Measurements from ENCODE around the gene WDFY4.

DNA sequence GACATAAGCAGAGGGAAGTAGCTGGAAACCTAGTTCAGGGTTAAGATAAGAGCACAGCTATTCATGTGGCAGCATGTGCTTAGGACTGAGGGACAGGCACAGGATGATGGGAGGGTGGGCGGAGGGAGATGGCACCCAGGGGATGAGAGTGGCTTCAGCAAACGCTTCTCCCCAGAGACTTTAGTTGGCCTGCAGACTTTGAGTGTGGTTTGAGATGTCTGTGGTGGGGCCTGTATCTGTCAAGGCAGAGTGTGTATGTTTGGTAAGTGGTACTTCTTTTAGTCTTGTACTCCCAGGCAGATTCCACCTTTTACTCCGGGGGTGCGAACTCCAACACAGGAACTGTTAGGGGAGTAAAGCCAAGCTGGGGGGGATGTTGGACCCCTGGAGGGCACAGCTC lies 88.9 kb downstream of the WDFY4 start:
- TF ChIP-seq, protein P1, sequence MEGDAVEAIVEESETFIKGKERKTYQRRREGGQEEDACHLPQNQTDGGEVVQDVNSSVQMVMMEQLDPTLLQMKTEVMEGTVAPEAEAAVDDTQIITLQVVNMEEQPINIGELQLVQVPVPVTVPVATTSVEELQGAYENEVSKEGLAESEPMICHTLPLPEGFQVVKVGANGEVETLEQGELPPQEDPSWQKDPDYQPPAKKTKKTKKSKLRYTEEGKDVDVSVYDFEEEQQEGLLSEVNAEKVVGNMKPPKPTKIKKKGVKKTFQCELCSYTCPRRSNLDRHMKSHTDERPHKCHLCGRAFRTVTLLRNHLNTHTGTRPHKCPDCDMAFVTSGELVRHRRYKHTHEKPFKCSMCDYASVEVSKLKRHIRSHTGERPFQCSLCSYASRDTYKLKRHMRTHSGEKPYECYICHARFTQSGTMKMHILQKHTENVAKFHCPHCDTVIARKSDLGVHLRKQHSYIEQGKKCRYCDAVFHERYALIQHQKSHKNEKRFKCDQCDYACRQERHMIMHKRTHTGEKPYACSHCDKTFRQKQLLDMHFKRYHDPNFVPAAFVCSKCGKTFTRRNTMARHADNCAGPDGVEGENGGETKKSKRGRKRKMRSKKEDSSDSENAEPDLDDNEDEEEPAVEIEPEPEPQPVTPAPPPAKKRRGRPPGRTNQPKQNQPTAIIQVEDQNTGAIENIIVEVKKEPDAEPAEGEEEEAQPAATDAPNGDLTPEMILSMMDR (conservative IDR thresholded peaks at IDR 0.05 in 1 of 2, IDR thresholded peaks at IDR 0.05 in 1 of 2; ENCODE audit: low read depth in 1 of 2, low read length in 2 of 2): no peak
- TF ChIP-seq EZH2 (IDR thresholded peaks at IDR 0.05; ENCODE audit: low read length, missing control alignments): no peak
